ENCODE measurements around the gene ADCYAP1R1. TPM values are rescaled to one million over a fixed set of nuclear protein-coding genes. Genes with fewer than 3 reads are reported as not detected.

ADCYAP1R1 gene
- total RNA-seq, 4 donors from 2014 or later, result 0.27 to 1.4 (median 0.59) TPM

GRCh38 chr7:31065021-31065593 lies 13.0 kb downstream of the ADCYAP1R1 start:
- no peaks in the 10 kb centered on the region for H3K4me1 ChIP-seq
- H3K36me3 ChIP-seq, result no peaks in the 10 kb centered on the region
- TF ChIP-seq POLR2A (IDR thresholded peaks at IDR 0.05), result no peak
- TF ChIP-seq, protein P1, sequence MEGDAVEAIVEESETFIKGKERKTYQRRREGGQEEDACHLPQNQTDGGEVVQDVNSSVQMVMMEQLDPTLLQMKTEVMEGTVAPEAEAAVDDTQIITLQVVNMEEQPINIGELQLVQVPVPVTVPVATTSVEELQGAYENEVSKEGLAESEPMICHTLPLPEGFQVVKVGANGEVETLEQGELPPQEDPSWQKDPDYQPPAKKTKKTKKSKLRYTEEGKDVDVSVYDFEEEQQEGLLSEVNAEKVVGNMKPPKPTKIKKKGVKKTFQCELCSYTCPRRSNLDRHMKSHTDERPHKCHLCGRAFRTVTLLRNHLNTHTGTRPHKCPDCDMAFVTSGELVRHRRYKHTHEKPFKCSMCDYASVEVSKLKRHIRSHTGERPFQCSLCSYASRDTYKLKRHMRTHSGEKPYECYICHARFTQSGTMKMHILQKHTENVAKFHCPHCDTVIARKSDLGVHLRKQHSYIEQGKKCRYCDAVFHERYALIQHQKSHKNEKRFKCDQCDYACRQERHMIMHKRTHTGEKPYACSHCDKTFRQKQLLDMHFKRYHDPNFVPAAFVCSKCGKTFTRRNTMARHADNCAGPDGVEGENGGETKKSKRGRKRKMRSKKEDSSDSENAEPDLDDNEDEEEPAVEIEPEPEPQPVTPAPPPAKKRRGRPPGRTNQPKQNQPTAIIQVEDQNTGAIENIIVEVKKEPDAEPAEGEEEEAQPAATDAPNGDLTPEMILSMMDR (IDR thresholded peaks at IDR 0.05), result no peak
- H3K27ac ChIP-seq, result no peak overlapping the region
- H3K27me3 ChIP-seq, result no peaks in the 10 kb centered on the region
- no peaks in the 10 kb centered on the region for H3K9me3 ChIP-seq
- no peak for DNase-seq
- H3K4me3 ChIP-seq, result no peak overlapping the region

DNA sequence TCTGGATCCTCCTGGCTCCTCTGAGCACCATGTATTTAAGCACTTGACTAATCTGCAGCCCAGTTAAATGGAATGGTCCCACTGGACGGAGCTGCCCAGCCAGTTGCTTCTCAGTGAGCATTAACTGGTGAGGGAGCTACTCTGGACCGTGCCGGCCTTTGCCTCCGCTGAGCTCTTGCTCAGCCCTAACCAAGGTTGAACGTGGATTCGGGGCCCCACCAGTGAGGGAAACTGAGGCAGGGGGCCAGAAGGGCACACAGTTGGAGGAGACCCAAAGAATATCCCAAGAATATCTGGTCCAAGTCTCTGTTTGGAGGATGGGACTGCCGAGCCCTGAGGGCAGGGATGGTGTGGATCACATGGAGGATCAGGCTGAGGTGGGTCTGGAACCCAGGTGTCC lies 13.7 kb downstream of the ADCYAP1R1 start:
- H3K9me3 ChIP-seq, result no peaks in the 10 kb centered on the region
- H3K27me3 ChIP-seq, result no peaks in the 10 kb centered on the region
- no peak overlapping the region for H3K4me3 ChIP-seq
- no peaks in the 10 kb centered on the region for H3K4me1 ChIP-seq
- no peak for DNase-seq
- no peak overlapping the region for H3K27ac ChIP-seq
- no peak for TF ChIP-seq POLR2A (IDR thresholded peaks at IDR 0.05)
- TF ChIP-seq, protein P1 (IDR thresholded peaks at IDR 0.05), result no peak
- no peaks in the 10 kb centered on the region for H3K36me3 ChIP-seq

DNA sequence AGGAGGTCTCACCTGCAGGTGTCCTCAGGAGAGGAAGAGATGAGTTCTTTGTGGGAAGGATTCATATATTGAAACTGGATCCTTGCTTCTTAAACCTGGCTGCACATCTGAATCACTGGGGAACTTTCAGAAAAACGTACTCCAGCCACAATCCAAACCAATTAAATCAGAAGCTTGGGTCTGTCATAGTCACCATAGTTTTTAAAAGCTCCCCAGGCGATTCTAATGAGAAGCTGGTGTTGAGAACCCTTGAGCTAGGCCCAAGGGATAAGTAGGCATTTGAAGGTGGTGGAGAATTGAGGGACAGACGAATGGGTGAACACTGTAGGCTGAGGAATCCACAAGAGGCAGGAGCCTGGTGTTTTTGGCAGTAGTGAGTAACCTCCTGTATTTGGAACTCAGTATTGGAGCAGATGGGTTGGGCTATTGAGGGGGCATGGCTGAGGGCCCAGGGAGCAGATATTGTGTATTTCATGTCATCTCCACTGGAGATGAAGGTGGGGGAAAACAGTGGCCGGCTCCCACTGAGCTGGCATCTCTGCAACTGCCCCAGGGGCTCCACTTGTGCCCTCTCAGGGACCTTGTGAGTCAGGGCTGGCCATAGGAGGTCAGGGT lies 14.5 kb downstream of the ADCYAP1R1 start:
- peak in 1 of 3 donors; percentile 19 for DNase-seq
- Histone ChIP-seq H3K27ac (no peak overlapping the region), H3K4me1 (no peaks in the 10 kb centered on the region), H3K4me3 (no peak overlapping the region), H3K36me3 (no peaks in the 10 kb centered on the region), H3K9me3 (no peaks in the 10 kb centered on the region), H3K27me3 (no peaks in the 10 kb centered on the region)
- TF ChIP-seq, protein P1 (IDR thresholded peaks at IDR 0.05), result no peak
- TF ChIP-seq POLR2A (IDR thresholded peaks at IDR 0.05), result no peak

DNA sequence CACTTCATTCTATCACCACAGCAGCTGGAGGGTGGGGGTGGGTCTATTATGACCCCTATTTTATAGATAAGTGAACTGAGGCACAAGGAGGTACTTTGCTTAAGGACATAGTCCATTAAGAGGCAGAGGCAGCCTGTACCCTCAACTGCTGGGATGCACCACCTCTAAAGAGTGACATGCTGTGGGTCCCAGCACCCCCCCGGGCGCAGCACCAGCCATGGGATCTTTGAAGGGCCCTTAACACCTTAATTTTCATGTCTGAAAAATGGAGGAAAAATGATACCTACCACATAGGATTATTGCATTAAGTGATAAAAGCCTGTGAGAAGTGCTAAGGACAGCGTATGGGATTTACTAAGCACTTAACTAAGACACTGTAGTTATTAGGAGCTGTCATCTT lies 15.4 kb downstream of the ADCYAP1R1 start:
- H3K27me3 ChIP-seq, result no peaks in the 10 kb centered on the region
- no peaks in the 10 kb centered on the region for H3K4me1 ChIP-seq
- peak in 1 of 3 donors; percentile 8 for DNase-seq
- no peak overlapping the region for H3K4me3 ChIP-seq
- no peak overlapping the region for H3K27ac ChIP-seq
- no peaks in the 10 kb centered on the region for H3K9me3 ChIP-seq
- no peaks in the 10 kb centered on the region for H3K36me3 ChIP-seq
- TF ChIP-seq, protein P1 (IDR thresholded peaks at IDR 0.05), result no peak
- no peak for TF ChIP-seq POLR2A (IDR thresholded peaks at IDR 0.05)

DNA sequence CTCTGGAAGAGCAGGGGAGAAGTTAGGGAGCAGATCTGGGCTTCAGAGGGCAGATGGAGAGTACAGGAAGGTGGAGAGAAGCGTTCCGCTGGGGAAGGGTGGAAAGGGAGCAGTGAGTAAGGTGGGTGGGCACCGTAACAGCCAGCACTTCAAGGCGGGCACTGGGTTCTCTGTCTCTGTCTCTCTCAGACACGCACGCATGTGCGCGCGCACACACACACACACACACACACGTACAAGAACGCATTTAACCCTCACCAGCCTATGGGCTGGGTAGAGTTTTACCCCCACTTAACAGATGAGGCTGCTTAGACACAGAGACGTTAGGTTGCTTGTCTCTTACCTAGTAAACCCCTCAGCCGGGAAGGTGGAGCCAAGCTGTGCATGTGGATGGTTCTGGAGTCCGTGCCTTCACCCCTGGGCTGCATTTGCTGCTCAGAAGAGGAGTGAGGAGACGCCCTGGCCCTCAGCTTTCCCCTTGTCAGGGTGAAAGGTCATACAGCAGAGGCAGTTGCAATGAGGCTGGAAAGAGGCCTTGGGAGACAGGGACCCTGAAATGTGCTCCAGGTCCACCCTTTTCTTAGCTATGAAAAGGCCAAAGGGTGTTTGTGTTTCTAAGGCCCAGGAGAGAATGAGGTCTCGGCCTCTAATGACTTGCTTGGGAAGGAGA lies 16.0 kb downstream of the ADCYAP1R1 start:
- no peak overlapping the region for H3K4me3 ChIP-seq
- H3K27me3 ChIP-seq, result no peaks in the 10 kb centered on the region
- TF ChIP-seq, protein P1 (IDR thresholded peaks at IDR 0.05), result no peak
- no peak for TF ChIP-seq POLR2A (IDR thresholded peaks at IDR 0.05)
- no peaks in the 10 kb centered on the region for H3K36me3 ChIP-seq
- H3K4me1 ChIP-seq, result no peaks in the 10 kb centered on the region
- peak in 1 of 3 donors; percentile 24 for DNase-seq
- no peaks in the 10 kb centered on the region for H3K9me3 ChIP-seq
- no peak overlapping the region for H3K27ac ChIP-seq

Data from Peyer's patch (tissue), 4 donors.